HEK293T (cell line): ENCODE results near the gene SELENOP.

ENCODE experiments used
- BHLHE40 ChIP-seq: fragments of 450-650 bp; IDR thresholded peaks from 2 replicates; pipeline ENCODE4 v1.6.1; 2016; ENCODE audit warnings: mild to moderate bottlenecking, moderate library complexity, borderline replicate concordance
- CTBP1 ChIP-seq: fragments of 450-650 bp; IDR thresholded peaks from 2 replicates; pipeline ENCODE4 v1.6.1; 2016; ENCODE audit warnings: borderline replicate concordance
- ELF4 ChIP-seq: fragments of 450-650 bp; IDR thresholded peaks from 2 replicates; pipeline ENCODE4 v1.6.1; 2017; ENCODE audit warnings: antibody characterized with exemption
- FOXK2 ChIP-seq: fragments of 450-650 bp; IDR thresholded peaks from 2 replicates; pipeline ENCODE4 v1.6.1; 2016; ENCODE audit warnings: mild to moderate bottlenecking
- FOXM1 ChIP-seq: fragments of 450-650 bp; IDR thresholded peaks from 2 replicates; pipeline ENCODE4 v1.6.1; 2017; ENCODE audit warnings: mild to moderate bottlenecking, borderline replicate concordance
- HDGF ChIP-seq: fragments of 450-650 bp; IDR thresholded peaks from 2 replicates; pipeline ENCODE4 v1.6.1; 2017; ENCODE audit warnings: antibody characterized with exemption, borderline replicate concordance
- LEF1 ChIP-seq: fragments of 450-650 bp; IDR thresholded peaks from 2 replicates; pipeline ENCODE4 v1.6.1; 2017; ENCODE audit warnings: mild to moderate bottlenecking, borderline replicate concordance
- SP1 ChIP-seq: fragments of 450-650 bp; IDR thresholded peaks from 2 replicates; pipeline ENCODE4 v1.6.1; 2017
- SUZ12 ChIP-seq: fragments of 450-650 bp; IDR thresholded peaks from 2 replicates; pipeline ENCODE4 v1.6.1; 2016; ENCODE audit warnings: mild to moderate bottlenecking
- TARDBP ChIP-seq: fragments of 450-650 bp; IDR thresholded peaks from 2 replicates; pipeline ENCODE4 v1.6.1; 2016

DNA sequence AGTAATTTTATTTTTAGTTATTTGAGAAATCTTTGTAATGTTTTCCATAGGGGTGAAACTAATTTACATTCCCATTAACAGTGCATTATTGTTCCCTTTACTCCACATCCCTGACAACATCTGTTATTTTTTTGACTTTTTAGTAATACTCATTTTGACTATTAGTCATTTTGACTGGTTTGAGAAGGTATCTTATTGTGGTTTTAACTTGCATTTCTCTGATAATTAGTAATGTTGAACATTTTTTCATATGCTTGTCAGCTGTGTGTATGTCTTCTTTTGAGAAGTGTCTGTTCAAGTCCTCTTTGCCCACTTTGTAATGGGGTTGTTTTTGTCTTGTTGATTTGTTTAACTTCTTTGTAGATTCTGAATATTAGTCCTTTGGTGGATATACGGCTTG is 27.6 kb downstream of the SELENOP start:
- TF ChIP-seq LEF1: no peak
- TF ChIP-seq SUZ12: no peak
- no peak for TF ChIP-seq ELF4
- no peak for TF ChIP-seq HDGF
- TF ChIP-seq CTBP1: no peak
- no peak for TF ChIP-seq FOXK2
- TF ChIP-seq FOXM1: no peak
- TF ChIP-seq BHLHE40: no peak
- TF ChIP-seq SP1: no peak
- no peak for TF ChIP-seq TARDBP
